MM.1S (cell line): ENCODE results near the gene ARHGDIB.

Experiments used
- DNase-seq: peaks from one replicate; pipeline ENCODE4 v3.0.0-alpha.2; 2015
- H2AFZ ChIP-seq: fragments of 300-600 bp; sonication (generic); 2 replicates; pipeline ENCODE4 v1.6.0; 2016; ENCODE audit warnings: antibody characterized with exemption, low read length
- H3F3A ChIP-seq: fragments of 300-600 bp; sonication (generic); 2 replicates; pipeline ENCODE4 v1.6.1; 2016; ENCODE audit warnings: mild to moderate bottlenecking, antibody characterized with exemption, low read length, moderate library complexity, mixed read lengths; ENCODE audit not compliant: insufficient read depth
- H3K27ac ChIP-seq: fragments of 300-600 bp; sonication (generic); 2 replicates; pipeline ENCODE4 v1.5.1; 2016; ENCODE audit warnings: mild to moderate bottlenecking, low read length
- H3K27me3 ChIP-seq: fragments of 300-600 bp; sonication (generic); replicated peaks from 2 replicates; pipeline ENCODE4 v1.6.0; 2016; ENCODE audit warnings: low read length; ENCODE audit not compliant: insufficient read depth
- H3K36me3 ChIP-seq: fragments of 300-600 bp; sonication (generic); replicated peaks from 2 replicates; pipeline ENCODE4 v1.6.1; 2016; ENCODE audit warnings: mild to moderate bottlenecking, low read length, mixed read lengths; ENCODE audit not compliant: insufficient read depth
- H3K4me1 ChIP-seq: fragments of 300-600 bp; sonication (generic); 2 replicates; pipeline ENCODE4 v1.6.1; 2016; ENCODE audit warnings: low read length, mixed read lengths
- H3K4me2 ChIP-seq: fragments of 300-600 bp; sonication (generic); 2 replicates; pipeline ENCODE4 v1.6.0; 2016; ENCODE audit warnings: low read depth, low read length
- H3K4me3 ChIP-seq: fragments of 300-600 bp; sonication (generic); 2 replicates; pipeline ENCODE4 v1.5.1; 2016; ENCODE audit warnings: low read length, mixed read lengths
- H3K79me2 ChIP-seq: fragments of 300-600 bp; sonication (generic); 2 replicates; pipeline ENCODE4 v1.6.1; 2016; ENCODE audit warnings: mixed run types, low read length, mixed read lengths
- H3K9ac ChIP-seq: fragments of 300-600 bp; sonication (generic); 2 replicates; pipeline ENCODE4 v1.6.1; 2016; ENCODE audit warnings: low read length, mixed read lengths
- H3K9me2 ChIP-seq: fragments of 300-600 bp; sonication (generic); replicated peaks from 2 replicates; pipeline ENCODE4 v1.6.1; 2016; ENCODE audit warnings: mild to moderate bottlenecking, low read length, mixed read lengths; ENCODE audit not compliant: insufficient read depth
- H3K9me3 ChIP-seq: fragments of 300-600 bp; sonication (generic); replicated peaks from 2 replicates; pipeline ENCODE4 v1.6.1; 2016; ENCODE audit warnings: mild to moderate bottlenecking, low read length, mixed read lengths; ENCODE audit not compliant: insufficient read depth
- H4K20me1 ChIP-seq: fragments of 300-600 bp; sonication (generic); 2 replicates; pipeline ENCODE4 v1.6.1; 2016; ENCODE audit warnings: mild to moderate bottlenecking, low read length, moderate library complexity, mixed read lengths; ENCODE audit not compliant: insufficient read depth
- CTCF ChIP-seq: fragments of 300-600 bp; sonication (generic); IDR thresholded peaks from 2 replicates; pipeline ENCODE4 v1.5.1; 2016; ENCODE audit warnings: antibody characterized with exemption, low read length, mixed read lengths
- EZH2 ChIP-seq: fragments of 300-600 bp; sonication (generic); optimal IDR thresholded peaks from 2 replicates; pipeline ENCODE3; 2017; ENCODE audit warnings: low read depth, mild to moderate bottlenecking, antibody characterized with exemption, low read length, mixed read lengths
- EZH2phosphoT487 ChIP-seq: fragments of 300-600 bp; sonication (generic); IDR thresholded peaks from 2 replicates; pipeline ENCODE4 v1.6.1; 2018; ENCODE audit warnings: antibody characterized with exemption, low read length

The ARHGDIB gene

GRCh38 chr12:15005064-15005463 is 43.7 kb upstream of the ARHGDIB start:
- Histone ChIP-seq H3K27ac (no peak overlapping the region), H3K27me3 (no peaks in the 10 kb centered on the region), H3F3A (no peaks in the 10 kb centered on the region), H3K9ac (no peak overlapping the region), H3K4me2 (no peak overlapping the region), H3K79me2 (no peaks in the 10 kb centered on the region), H3K4me3 (no peak overlapping the region), H3K9me3 (no peaks in the 10 kb centered on the region), H3K9me2 (no peaks in the 10 kb centered on the region), H3K4me1 (no peaks in the 10 kb centered on the region), H2AFZ (no peak overlapping the region), H3K36me3 (no peaks in the 10 kb centered on the region), H4K20me1 (no peaks in the 10 kb centered on the region)
- no peak for DNase-seq
- TF ChIP-seq EZH2 (no peak), CTCF (no peak), EZH2phosphoT487 (no peak)

- no peaks in the 10 kb centered on the region for H3K27me3 ChIP-seq
- no peak overlapping the region for H2AFZ ChIP-seq
- H4K20me1 ChIP-seq, result no peaks in the 10 kb centered on the region
- no peaks in the 10 kb centered on the region for H3F3A ChIP-seq
- no peak for TF ChIP-seq EZH2
- TF ChIP-seq CTCF, result no peak
- TF ChIP-seq EZH2phosphoT487, result no peak
- H3K27ac ChIP-seq, result no peak overlapping the region
- no peaks in the 10 kb centered on the region for H3K9me3 ChIP-seq
- no peak overlapping the region for H3K9ac ChIP-seq
- no peaks in the 10 kb centered on the region for H3K36me3 ChIP-seq
- no peak for DNase-seq
- H3K4me1 ChIP-seq, result no peaks in the 10 kb centered on the region
- H3K9me2 ChIP-seq, result no peaks in the 10 kb centered on the region
- H3K4me3 ChIP-seq, result no peak overlapping the region
- no peaks in the 10 kb centered on the region for H3K79me2 ChIP-seq
- no peak overlapping the region for H3K4me2 ChIP-seq
These were observed 43.0 kb upstream of the ARHGDIB start for GRCh38 chr12:15004421-15004820.

- no peaks in the 10 kb centered on the region for H3F3A ChIP-seq
- DNase-seq, result no peak
- H3K4me1 ChIP-seq, result no peaks in the 10 kb centered on the region
- H3K27ac ChIP-seq, result no peak overlapping the region
- H3K9me3 ChIP-seq, result no peaks in the 10 kb centered on the region
- H3K9ac ChIP-seq, result no peak overlapping the region
- H3K4me2 ChIP-seq, result no peak overlapping the region
- no peaks in the 10 kb centered on the region for H3K27me3 ChIP-seq
- H4K20me1 ChIP-seq, result no peaks in the 10 kb centered on the region
- H3K36me3 ChIP-seq, result no peaks in the 10 kb centered on the region
- H3K4me3 ChIP-seq, result no peak overlapping the region
- TF ChIP-seq EZH2phosphoT487, result no peak
- H2AFZ ChIP-seq, result no peak overlapping the region
- no peaks in the 10 kb centered on the region for H3K79me2 ChIP-seq
- H3K9me2 ChIP-seq, result no peaks in the 10 kb centered on the region
These were observed 40.5 kb upstream of the ARHGDIB start for GRCh38 chr12:15001733-15002382.

GRCh38 chr12:15000575-15000974 is 39.2 kb upstream of the ARHGDIB start:
- no peaks in the 10 kb centered on the region for H3K9me3 ChIP-seq
- H3K36me3 ChIP-seq, result no peaks in the 10 kb centered on the region
- H3K4me1 ChIP-seq, result no peaks in the 10 kb centered on the region
- no peak for DNase-seq
- no peak overlapping the region for H3K4me2 ChIP-seq
- no peaks in the 10 kb centered on the region for H4K20me1 ChIP-seq
- H3K27ac ChIP-seq, result no peak overlapping the region
- H3K27me3 ChIP-seq, result no peaks in the 10 kb centered on the region
- H3K4me3 ChIP-seq, result no peak overlapping the region
- TF ChIP-seq EZH2 (no peak), EZH2phosphoT487 (no peak), CTCF (no peak)
- H3K9me2 ChIP-seq, result no peaks in the 10 kb centered on the region
- no peaks in the 10 kb centered on the region for H3F3A ChIP-seq
- H3K79me2 ChIP-seq, result no peaks in the 10 kb centered on the region
- no peak overlapping the region for H3K9ac ChIP-seq
- H2AFZ ChIP-seq, result no peak overlapping the region
